HL-60/S4 treated with retinoic acid at 250 ng/mL for 4 days and 3 days (cell line): Measurements from ENCODE around the gene PLS1.
"Not testable (repeated sequence)": the region's sequence is repeated elsewhere in the genome, so short reads cannot be mapped to it uniquely, and the experiment has no call there.

Experiments used
- in situ Hi-C: fragments of 300-500 bp; cut with MboI; formaldehyde crosslinking; loops from 2 replicates; pipeline ENCODE4 v1.7.0; 2022; ENCODE audit warnings: low sequenced_read_pairs

PLS1 gene

DNA sequence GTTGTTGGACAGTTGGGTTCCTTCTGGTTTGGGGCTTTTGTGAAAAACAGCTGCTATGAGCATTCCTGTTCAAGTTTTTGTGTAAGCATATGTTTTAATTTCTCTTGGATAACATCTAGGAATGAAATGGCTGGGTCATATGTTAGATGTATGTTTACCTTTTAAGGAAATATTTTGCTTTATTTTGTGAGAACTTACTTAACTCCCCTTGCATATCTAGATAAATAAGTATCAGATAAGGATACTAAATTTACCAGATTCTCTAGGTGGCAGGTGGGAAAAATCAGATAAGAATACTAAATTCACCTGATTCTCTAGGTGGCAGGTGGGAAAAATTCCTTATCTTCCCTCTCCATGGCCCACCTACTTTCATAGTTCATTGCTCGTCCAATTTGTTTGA lies 1.1 kb upstream of the PLS1 start:
- in situ Hi-C loops = loop anchor here (10.0 kb wide), 1 partner anchor 400 kb away; no protein-coding TSS in a partner anchor

DNA sequence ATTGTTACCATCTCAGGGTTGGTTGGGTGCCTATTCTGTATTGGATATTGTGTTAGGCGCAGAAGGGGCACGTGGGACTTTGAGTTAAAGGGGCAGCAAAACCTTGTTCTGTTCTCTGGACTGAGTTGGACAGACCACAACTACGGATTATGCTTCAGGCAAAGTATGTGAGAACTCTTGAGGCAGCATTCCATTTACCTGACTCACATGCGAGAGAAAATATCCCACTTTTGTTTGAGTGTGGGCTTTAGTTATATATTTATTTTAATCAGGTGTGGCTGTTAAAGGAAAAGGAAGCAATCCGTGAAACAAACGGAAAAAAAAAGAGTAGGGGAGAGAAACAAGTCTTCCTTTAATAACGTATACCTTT lies 627 bp upstream of the PLS1 start:
- in situ Hi-C loops = loop anchor here (10.0 kb wide), 1 partner anchor 399 kb away; no protein-coding TSS in a partner anchor

- in situ Hi-C loops = loop anchor here (10.0 kb wide), 1 partner anchor 398 kb away; no protein-coding TSS in a partner anchor
Observed at GRCh38 chr3:142596726-142597088, 514 bp downstream of the PLS1 start.

DNA sequence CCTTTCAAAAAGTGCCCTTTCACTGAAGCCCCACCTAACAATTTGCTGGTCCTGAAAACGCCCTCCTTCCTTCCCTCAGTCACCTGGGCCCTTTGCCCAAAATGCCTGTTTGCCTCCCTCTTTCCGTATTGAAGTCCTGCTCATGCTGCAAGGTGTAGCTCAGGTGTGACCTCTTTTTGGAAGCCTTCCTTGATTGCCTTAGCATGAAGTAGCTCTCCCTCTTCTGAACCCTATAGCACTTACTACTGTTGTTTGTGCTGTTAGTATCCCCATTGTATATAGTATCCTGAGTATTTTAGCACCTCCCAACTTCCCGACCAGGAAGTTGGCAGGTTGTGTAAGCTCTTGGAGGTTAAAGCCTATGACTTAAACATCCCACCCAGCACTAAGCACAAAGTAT lies 1.7 kb downstream of the PLS1 start:
- in situ Hi-C loops = loop anchor here (10.0 kb wide), 1 partner anchor 397 kb away; no protein-coding TSS in a partner anchor

DNA sequence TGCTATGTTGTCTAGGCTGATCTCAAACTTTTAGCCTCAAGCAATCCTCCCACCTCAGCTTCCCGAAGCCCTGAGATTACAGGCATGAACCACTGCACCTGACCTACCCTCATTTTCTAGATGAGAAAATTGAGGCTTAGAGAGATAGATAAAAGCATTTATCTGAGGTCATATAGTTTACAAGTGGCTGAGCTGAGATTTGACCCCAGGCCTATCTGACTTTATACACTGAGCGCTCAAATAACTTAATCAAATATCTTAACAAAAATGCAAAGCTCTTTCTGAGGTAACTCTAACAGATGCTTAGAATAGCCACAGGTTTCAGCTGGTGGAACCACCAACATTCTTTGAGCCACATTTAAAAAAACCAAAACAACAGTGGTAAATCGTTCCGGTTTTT lies 5.5 kb downstream of the PLS1 start:
- in situ Hi-C loops = no loop called here

DNA sequence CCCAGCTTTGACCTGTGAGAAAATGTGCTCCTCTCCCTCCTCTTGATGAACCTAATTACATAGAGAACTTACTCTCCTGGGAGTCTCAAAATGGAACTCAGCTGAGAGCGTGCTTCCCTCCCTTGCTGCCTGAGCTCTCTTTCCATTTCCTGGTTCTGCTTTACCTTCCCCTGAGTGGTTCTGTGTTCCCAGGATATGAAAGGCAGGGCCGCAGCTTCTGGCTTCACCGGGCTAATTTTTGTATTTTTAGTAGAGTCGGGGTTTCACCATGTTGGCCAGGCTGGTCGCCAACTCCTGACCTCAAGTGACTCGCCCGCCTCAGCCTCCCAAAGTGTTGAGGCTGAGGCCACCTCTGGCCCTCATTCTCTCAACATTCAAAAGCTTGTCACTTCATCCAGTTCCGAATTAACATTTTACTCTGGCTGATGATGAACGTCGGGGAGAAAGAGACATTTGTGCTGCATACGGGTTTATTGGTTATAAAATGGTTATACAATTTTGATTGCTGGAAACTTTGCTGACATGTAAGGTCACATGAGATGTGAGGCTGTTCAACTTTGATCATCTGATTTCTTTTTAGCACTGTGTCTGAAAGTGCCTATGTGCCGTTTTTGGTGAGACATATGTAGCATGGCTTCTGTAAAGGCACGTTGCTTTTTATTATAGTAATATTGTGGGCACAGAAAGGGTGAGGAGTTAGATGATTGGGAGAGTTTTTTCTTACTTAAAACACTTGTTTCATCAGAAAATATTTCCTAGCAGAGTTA lies 6.6 kb downstream of the PLS1 start:
- in situ Hi-C loops = no loop called here

DNA sequence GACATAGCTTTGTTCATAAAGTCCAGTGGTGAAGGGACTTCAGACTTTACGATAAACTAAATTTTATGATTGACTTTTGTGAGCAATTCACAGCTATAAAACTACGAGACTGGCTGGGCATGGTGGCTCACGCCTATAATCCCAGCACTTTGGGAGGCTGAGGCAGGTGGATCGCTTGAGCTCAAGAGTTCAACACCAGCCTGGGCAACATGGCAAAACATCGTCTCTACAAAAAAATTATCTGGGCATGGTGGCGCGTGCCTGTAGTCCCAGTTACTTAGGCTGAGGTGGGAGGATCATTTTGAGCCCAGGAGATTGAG lies 7.2 kb downstream of the PLS1 start:
- in situ Hi-C loops = not testable (repeated sequence)

- in situ Hi-C loops = no loop called here
Observed at GRCh38 chr3:142604940-142605339, 8.7 kb downstream of the PLS1 start.

GRCh38 chr3:142608631-142609030 lies 12.4 kb downstream of the PLS1 start:
- in situ Hi-C loops = no loop called here

DNA sequence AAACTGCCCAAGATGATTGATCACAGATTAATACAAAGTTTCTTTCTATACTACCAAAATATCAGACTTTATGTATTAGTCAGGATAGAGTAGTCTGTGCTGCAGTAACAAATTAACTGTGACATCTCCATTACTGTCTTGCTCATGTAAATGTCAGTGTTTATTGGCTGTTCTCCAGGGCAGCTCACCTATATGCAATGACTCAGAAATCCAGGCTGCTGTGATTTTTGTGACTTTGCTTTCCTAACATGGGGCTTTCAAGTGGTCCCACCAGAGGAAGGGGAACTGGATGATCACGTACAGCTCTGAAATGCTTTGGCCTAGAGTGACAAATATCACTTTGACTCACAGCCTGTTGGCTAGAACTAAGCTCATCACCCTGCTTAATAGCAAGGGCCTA lies 12.9 kb downstream of the PLS1 start:
- in situ Hi-C loops = no loop called here

- in situ Hi-C loops = no loop called here
Observed at GRCh38 chr3:142611206-142611605, 15.0 kb downstream of the PLS1 start.

GRCh38 chr3:142613491-142613890 lies 17.3 kb downstream of the PLS1 start:
- in situ Hi-C loops = no loop called here

- in situ Hi-C loops = no loop called here
Observed at GRCh38 chr3:142614059-142614626, 17.9 kb downstream of the PLS1 start.

DNA sequence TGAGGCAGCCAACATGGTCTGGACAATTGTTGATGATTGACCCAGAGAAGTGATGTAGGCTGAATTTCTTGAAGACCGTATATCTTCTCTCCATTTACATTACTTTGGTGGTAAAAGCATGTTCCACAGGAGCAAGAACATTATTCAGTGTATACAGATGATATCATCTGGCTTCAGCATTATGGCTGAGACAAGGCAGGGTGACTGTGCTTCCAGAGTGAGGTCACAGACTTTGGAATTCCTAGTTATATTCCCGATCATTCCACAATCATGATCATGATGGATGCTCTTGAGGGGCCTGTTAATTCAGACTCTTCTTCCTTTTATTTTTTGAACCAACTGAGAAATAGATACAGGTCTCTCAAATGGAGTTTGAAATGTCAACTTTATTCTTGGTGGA lies 19.0 kb downstream of the PLS1 start:
- in situ Hi-C loops = no loop called here

GRCh38 chr3:142618917-142619461 lies 22.8 kb downstream of the PLS1 start:
- in situ Hi-C loops = no loop called here

- in situ Hi-C loops = no loop called here
Observed at GRCh38 chr3:142622405-142622804, 26.2 kb downstream of the PLS1 start.

- in situ Hi-C loops = no loop called here
Observed at GRCh38 chr3:142623194-142623593, 27.0 kb downstream of the PLS1 start.

- in situ Hi-C loops = no loop called here
Observed at GRCh38 chr3:142624341-142625152, 28.4 kb downstream of the PLS1 start.

- in situ Hi-C loops = no loop called here
Observed at GRCh38 chr3:142625153-142625440, 28.9 kb downstream of the PLS1 start.

GRCh38 chr3:142626971-142627370 lies 30.8 kb downstream of the PLS1 start:
- in situ Hi-C loops = no loop called here

GRCh38 chr3:142628801-142629200 lies 32.6 kb downstream of the PLS1 start:
- in situ Hi-C loops = no loop called here

DNA sequence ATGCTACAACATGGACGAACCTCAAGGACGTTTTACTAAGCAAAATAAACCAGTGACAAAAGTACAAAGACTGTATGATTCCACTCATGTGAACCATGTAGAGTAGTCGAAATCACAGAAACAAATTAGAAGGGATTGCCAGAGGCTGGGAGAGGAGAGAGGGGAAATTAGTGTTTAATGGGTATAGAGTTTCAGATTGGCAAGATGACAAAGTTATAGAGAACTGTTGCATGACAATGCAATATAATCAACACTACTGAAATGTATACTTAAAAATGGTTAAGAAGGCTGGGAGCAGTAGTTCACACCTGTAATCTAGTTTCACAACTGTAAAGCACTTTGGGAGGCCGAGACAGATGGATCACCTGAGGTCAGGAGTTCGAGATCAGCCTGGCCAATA lies 36.9 kb downstream of the PLS1 start:
- in situ Hi-C loops = no loop called here
